GM15510 (cell line): ENCODE measurements around the gene SEC14L1.

Experiments
- POLR2A ChIP-seq: IDR thresholded peaks from 3 replicates; pipeline ENCODE4 v1.6.1; 2011; ENCODE audit warnings: borderline replicate concordance; ENCODE audit not compliant: insufficient read length; ENCODE audit errors: extremely low read depth

The SEC14L1 gene

DNA sequence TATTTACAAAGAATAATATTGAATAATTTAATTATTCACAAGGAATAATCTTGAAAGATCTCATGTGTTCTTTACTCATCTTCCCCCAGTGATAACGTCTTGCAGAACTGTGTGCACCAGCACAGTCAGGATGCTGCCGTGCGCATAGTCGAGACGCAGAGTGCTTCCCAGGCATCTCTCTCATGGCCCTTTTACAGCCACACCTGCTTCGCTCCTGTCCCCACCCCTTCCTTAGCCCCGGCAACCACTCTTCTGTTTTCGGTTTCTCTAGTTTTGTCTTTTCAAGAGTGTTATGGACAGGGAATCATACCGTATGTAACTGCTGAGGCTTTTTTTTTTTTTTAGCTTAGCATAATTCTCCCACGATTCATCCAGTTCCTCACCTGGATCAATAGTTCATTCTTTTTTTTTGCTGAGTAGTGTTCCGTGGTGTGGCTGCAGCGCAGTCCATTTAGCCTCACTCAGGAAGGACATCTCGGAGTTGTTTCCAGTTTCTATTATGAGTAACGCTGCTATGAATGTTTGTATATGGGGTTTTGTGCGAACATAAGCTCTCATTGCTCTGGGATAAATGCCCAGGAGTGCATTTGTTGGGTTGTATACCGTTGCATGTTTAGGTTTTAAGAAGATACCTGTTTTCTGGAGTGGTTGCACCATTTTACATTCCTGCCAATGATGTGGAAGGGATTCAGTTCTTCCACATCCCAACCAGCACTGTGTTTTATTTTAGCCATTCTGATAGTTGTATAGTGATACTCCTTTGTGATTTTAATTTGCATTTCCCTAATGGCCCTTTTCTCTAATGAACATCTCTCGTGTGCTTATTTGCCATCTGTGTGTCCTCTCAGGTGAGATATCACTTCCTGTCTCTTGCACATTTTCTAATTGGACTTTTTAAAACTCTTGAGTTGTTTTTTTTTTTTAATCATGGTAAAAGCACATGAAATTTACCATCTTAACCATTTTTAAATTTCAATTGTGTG, 47.6 kb downstream of the SEC14L1 start:
- TF ChIP-seq POLR2A: no peak

DNA sequence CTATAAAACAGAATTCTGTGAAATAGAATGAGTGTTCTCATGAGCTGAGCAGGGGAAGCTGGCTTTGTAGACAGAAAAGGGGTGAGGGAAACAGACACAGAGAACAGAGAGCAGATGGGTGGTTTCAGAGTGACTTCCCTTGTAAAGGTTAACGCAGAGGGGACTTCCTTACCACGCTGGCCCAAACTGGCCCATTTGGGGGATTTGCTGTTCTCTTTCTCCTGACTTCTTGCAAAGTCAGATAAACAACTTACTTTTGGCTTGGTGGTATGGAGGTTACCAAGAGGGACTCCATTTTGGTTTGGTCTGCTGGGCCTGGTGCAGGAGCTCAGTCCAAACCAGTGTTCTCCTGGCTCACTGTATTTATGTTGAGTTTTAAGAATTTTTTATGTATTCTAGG, 48.4 kb downstream of the SEC14L1 start:
- no peak for TF ChIP-seq POLR2A

DNA sequence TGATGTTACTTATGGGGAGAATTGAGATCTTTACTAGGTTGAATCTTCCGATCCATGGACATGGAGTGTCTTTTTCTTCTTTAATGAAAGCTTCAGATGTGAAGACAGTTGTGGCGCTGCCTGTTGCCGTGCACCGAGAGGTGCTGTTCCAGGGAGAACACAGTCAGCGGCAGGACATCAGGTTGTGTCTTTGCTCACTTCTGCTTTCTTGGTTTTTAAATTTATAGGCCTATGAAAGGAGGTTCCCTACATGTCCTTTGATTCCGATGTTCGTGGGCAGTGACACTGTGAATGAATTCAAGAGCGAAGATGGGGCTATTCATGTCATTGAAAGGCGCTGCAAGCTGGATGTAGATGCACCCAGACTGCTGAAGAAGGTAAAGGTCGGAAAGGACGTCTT, 49.8 kb downstream of the SEC14L1 start:
- TF ChIP-seq POLR2A: no peak

DNA sequence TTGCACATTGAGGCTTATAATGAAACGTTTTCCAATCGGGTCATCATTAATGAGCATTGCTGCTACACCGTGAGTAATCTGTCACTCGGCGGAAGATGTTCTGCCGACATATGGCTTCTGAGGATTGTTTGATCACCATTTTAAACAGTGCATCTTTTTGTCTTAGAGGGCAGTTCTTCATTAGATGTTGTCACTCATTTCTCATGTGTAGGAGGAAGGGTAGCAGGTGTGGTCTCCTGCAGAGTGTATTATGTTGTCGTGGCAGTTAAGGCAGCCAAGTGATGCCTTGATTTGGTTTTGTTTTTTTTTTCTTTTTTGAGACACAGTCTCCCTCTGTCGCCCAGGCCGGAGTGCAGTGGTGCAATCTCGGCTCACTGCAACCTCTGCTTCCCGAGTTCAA, 50.5 kb downstream of the SEC14L1 start:
- TF ChIP-seq POLR2A: no peak

DNA sequence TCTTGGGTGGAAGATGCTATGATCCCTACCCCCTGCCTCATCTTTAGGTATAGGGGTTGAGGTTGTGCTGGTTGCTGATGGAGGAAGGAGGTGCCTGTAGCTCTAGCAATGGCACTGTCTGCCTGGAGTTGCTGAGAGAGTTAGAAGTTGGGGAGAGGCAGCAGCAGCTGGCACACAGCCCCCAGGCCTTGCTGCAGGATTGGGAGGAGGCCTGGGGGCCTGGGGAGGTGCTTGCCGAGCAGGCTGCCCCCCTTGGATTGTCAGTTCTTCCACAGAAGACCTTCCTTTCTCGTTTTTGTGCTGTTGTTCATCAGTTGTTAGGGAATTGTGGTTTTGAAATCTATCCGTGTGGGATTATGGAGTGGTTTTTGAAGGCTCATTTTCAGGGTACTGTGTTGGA, 52.9 kb downstream of the SEC14L1 start:
- no peak for TF ChIP-seq POLR2A

DNA sequence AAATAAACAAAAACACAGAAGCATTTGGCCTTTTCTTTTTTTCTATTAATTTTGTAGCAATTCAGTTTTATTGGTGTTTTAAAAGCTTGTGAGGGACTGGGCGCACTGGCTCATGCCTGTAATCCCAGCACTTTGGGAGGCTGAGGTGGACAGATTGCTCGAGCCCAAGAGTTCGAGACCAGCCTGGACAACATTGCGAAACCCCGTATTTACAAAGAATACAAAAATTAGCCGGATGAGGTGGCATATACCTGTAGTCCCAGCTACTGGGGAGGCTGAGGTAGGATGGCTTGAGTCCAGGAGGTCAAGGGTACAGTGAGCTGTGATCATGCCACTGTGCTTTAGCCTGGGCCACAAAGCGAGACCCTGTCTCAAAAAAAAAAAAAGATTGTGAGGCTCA, 53.4 kb downstream of the SEC14L1 start:
- no peak for TF ChIP-seq POLR2A

DNA sequence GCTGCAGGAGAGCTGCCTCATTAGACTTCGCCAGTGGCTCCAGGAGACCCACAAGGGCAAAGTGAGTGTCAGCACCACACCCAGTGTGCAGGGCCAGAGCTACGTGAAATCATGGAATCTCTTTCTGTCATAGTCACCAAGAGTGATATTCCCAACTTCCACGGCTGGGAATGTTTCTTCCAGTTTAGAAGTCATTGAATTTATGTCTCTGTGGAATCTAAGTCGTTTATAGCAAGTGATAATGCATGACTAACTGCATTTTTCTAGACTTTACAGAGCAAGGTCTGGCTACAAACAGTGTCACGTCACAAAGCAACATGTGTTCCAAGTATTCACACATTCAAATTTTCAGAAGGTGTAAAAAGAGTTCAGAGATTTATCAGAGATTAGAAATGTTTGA, 55.5 kb downstream of the SEC14L1 start:
- TF ChIP-seq POLR2A: no peak

DNA sequence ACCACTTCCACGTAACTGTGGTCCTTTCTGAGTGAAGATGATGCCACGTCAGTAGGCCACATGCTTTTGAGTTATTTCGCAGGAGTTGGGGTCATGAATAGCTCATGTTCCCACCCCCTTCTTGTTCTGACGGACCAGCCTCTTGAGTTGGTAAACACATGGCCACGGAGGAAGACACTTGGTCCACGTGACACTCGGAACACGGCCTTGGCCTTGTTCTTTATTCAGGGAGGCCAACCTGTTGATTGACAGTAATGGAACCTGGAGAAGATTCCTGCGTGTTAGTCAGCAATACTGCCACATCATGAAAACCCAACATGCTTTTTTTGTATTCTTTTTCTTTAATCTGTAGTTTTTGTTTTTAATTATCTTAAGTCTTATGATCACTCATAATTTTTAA, 56.3 kb downstream of the SEC14L1 start:
- TF ChIP-seq POLR2A: no peak

DNA sequence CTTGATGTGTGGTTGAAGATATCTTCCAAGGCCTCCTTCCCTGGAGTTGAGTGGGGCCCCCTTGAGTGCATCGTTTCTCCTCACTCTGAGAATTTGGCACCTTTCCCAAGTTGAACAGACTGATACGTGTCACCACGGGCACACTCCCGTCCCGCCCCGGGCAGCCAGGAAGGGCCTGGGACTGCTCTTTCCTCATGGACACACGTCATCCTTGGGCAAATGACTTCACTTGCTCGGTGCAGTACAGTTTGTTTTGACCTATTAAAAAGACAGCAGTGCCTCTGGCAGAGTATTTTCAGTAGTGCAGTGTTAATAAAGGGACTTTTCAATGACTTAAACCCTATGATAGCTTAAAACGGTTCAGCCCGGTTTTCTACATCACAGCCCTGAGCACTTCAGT, 59.9 kb downstream of the SEC14L1 start:
- no peak for TF ChIP-seq POLR2A

DNA sequence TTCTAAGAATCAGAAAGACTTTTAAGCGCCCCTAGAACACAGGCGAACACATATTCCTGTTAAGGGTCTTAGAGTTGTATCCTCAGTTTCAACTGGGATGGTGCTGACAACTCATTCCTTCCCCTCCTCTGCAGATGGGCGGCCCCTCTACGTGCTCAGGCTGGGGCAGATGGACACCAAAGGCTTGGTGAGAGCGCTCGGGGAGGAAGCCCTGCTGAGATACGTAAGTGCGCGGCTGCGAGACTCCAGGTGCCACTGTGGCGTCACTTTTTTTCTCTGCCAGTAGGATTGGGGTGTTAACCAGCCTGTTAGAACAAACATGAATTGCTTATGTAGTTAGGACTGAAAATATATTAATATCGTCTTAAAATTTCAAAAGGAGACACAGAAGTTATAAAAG, 62.7 kb downstream of the SEC14L1 start:
- TF ChIP-seq POLR2A: no peak

DNA sequence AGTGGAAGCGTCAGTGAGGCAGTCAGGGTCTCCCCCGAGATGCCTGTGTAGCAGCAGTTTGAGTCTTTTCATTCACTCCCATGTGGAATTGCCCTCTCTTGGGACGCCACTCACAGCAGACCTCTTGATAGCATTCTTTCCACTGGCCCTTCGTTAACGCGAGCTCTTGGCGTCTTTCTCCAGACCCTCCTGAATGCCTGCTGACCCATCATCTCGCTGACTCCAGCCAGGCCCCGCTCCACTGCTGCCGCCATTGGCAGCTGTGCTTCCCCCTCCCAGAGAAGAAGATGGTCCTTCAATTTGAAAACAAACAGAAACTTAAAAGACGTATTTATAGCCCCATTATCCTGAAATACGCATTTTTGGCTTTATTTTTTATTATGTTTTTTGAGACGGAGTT, 63.1 kb downstream of the SEC14L1 start:
- TF ChIP-seq POLR2A: no peak

DNA sequence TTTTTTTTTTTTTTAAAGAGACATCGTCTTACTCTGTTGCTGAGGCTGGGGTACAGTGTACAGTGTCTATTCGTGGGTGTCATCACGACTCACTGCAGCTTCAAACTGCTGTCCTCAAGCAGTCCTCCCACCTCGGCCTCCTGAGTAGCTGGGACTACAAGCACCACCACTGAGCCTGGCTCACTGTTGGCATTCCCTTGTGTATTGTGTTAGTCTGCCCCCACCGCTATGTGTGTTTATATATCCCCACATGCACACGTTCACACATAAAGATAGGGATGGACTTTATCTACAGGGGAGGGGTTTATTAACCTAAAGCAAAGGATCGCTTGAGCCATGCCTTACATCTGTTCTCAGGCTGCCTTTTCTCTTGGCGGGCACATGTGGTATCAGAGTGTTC, 63.8 kb downstream of the SEC14L1 start:
- TF ChIP-seq POLR2A: no peak

DNA sequence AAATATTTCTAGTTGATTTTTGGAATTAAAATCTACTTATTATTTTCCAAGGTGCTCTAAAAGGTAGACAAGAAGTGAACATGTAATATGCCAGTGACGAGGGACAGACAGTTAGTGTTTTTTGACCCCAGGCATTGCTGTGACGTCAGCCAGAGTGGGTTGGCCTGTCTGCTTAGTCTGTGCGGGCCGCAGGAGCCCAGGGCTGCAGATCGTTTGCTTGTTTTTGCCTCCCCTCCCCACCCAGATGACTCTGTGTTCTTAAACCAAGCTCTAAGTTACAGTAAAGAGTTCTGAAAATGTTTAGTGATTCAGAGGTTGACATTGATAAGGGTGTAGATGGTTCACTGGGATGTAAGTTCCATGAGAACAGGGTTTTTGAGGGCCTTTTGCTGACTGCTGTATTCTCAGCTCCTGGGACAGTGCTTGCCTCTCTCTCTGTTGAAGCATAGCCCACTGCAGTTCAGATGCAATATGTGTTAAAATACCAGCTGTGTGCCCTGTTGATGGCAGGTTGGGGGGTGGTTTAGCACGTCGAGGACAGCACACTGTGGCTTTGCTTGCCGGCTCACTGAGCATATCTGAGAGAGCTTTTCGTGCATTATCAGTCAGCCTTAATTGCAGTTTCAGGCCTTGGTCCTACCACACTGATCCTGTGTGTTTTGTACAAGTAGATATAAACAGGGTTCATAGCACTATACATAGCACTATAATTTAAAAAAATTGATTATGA, 64.8 kb downstream of the SEC14L1 start:
- no peak for TF ChIP-seq POLR2A

DNA sequence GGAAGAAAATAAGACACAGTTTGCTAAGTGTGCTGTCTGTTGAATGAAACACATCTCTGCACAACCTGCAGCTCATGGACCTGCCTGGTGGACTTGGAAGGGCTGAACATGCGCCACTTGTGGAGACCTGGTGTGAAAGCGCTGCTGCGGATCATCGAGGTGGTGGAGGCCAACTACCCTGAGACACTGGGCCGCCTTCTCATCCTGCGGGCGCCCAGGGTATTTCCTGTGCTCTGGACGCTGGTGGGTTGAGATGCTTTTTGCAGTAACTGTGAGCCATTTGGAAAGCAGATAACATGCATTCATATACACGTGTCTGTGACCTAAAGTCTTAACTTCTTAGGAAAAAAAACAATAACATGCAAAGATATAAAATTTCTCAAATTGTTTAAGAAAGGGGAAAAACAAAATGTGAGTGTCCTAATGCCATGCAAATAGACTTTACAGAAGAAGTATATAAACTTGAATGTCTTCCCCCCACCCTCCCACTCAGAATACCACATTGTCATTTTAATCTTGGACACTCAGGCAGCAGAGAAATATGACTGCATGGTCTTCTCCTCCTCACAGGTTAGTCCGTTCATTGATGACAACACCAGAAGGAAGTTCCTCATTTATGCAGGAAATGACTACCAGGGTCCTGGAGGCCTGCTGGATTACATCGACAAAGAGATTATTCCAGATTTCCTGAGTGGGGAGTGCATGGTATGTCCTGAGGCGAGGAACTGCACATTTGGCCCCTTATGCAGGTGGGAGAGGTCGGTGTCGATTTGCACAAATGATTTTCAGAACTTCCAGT, 65.6 kb downstream of the SEC14L1 start:
- TF ChIP-seq POLR2A: no peak

DNA sequence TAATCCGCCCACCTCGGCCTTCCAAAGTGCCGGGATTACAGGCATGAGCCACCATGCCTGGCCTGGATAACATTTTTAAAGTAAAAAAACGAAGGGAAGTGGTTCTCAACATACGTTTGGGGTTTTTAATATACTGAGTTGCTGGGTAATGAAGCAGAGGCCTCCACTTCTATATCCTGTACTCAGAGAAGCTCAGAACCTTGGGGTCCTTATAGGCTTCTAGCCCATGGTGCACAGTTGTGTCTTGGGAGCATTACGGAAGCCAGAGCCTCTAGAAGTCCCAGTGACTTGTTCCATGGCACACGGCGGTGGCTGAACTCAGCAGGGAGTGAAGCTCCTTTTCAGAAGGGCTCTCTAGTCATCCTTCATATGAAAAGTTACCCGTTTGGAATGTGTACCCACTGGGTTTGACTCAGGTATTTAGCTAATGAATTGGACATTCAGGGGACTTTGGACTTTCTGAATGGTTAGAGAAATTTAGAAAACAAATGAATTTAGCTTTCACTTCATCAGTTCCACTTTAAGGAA, 67.0 kb downstream of the SEC14L1 start:
- no peak for TF ChIP-seq POLR2A

DNA sequence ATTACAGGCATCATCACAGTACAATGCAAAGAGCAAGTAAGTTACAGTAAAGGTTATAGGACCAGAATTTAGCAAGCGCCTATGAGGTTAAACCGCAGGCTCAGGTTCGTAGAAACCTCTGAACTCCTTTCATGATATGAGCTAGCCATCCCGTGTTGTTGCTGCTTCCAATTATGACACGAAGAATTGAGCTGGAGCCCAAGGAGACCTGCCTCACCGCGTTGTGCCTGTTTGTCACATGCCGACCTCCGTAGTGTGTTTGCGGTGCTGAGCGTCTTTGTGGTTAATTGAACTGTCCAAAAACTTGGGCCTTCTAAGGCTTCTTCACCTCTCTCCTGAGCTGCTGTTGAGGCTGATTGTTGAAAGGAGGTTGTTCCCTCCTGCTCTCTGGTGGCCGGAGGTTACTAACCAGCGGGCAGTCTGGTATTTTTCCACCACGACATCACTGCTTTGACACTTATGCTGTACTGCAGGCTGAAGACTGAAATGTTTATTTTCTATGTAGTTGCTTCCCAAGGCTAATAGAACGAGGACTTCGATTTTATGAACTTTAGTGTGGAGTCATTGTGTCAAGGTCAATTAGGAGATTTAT, 67.5 kb downstream of the SEC14L1 start:
- TF ChIP-seq POLR2A: no peak
